Adrenal gland (tissue), 12 donors: ENCODE measurements around the gene CHST11. TPM values are rescaled to one million over a fixed set of nuclear protein-coding genes. Genes with fewer than 3 reads are reported as not detected.

Experiments used
- DNase-seq, 7 donors: peaks; one replicate each; pipeline ENCODE4 v3.0.0-alpha.2; 2019 to 2020
- H3K27ac ChIP-seq, 5 donors: fragments of 200-600 bp; sonication (generic) in 4 of 5; 1 replicate in 3 of 5; 2 replicates in 2 of 5; pipeline versions ENCODE4 v1.5.1 to v1.8.0; 2016 to 2020; ENCODE audit warnings: mild to moderate bottlenecking in 1 of 5
- H3K27me3 ChIP-seq: fragments of 200-600 bp; 2 replicates; pipeline ENCODE4 v1.8.0; 2021
- H3K36me3 ChIP-seq, 2 donors: fragments of 200-600 bp; replicated peaks in 1 of 2; 1 replicate in 1 of 2; 2 replicates in 1 of 2; pipeline versions ENCODE4 v1.5.1 to v1.8.0; 2018 to 2022
- H3K4me1 ChIP-seq, 2 donors: fragments of 200-600 bp; replicated peaks in 1 of 2; 1 replicate in 1 of 2; 2 replicates in 1 of 2; pipeline versions ENCODE4 v1.5.1 to v1.8.0; 2018 to 2021
- H3K4me3 ChIP-seq, 4 donors: fragments of 200-600 bp; sonication (generic) in 3 of 4; one replicate each; pipeline ENCODE4 v1.5.1; 2016 to 2018
- H3K9me3 ChIP-seq, 3 donors: fragments of 200-600 bp; sonication (generic) in 1 of 3; replicated peaks in 1 of 3; 1 replicate in 2 of 3; 2 replicates in 1 of 3; pipeline versions ENCODE4 v1.5.1 to v1.8.0; 2016 to 2021
- CTCF ChIP-seq, 6 experiments: fragments of 450-650 bp in 4 of 6; fragments of 200-600 bp in 2 of 6; sonication (generic) in 1 of 6; IDR thresholded peaks; 1 replicate in 5 of 6; 2 replicates in 1 of 6; pipeline versions ENCODE4 v1.5.1 to v1.8.0; 2016 to 2021; ENCODE audit warnings: antibody characterized with exemption in 6 of 6, mild to moderate bottlenecking in 2 of 6, moderate library complexity in 1 of 6
- POLR2A ChIP-seq, 2 donors: fragments of 450-650 bp; IDR thresholded peaks; one replicate each; pipeline ENCODE4 v1.6.1; 2017; ENCODE audit warnings: antibody characterized with exemption in 2 of 2, mild to moderate bottlenecking in 2 of 2, moderate library complexity in 1 of 2
- WGBS, 4 donors: extraction: QIAGEN DNeasy Blood & Tissue Kit in 2 of 4; methylation state at CpG; one replicate each; pipeline versions ENCODE4 v1.1.5 to v1.1.7; 2013 to 2017; 5-methylcytosine and 5-hydroxymethylcytosine counted together
- intact Hi-C, 2 donors: fragments of 100-400 bp; cut with DNase I; formaldehyde crosslinking; loops; one replicate each; pipeline versions ENCODE4 v1.14.1 to v1.15.0; 2022 to 2023
- polyA plus RNA-seq, 3 donors: library from polyadenylated mRNA; stranded (reverse); fragments of 200-250 nt in 2 of 3; fragments of 350-450 nt in 1 of 3; fragmentation: Illumina TruSeq in 1 of 3; extraction: RNeasy Lipid Tissue Mini Kit (QIAGEN cat#74804) in 1 of 3; gene quantifications; one replicate each; pipeline ENCODE4 v1.2.3, GENCODE V29; 2013 to 2014
- total RNA-seq, 9 donors: library from RNA; depleted of rRNA in 4 of 9; stranded (reverse); fragments of >200 nt in 4 of 9; fragments of 120-200 nt in 1 of 9; fragmentation: NEBNext Ultra II Directional in 1 of 9; extraction: Animal tissue kit (Norgen Biotek cat#: 25700) in 1 of 9; gene quantifications; one replicate each; pipeline versions ENCODE4 v1.1.0 to v1.2.4, GENCODE V29; 2013 to 2023
- donor health status: healthy with polysubstance abuse.
- donor health status: Bipolar disorder and iron deficiency.
- donor health status: DM: yes; HTN: yes; CAD: no.
- donor health status: DM: no; HTN: no; CAD: no.
- donor health status: DM: no; HTN: no; CAD: no.
- donor health status: DM: yes; HTN: yes; CAD: no.

The CHST11 gene
- total and polyA plus RNA-seq, 12 donors, result 6.2 to 95.1 (median 29.8) TPM

- Histone ChIP-seq H3K9me3 (no peaks in the 10 kb centered on the region), H3K27me3 (no peaks in the 10 kb centered on the region), H3K27ac (no peak overlapping the region), H3K36me3 (no peaks in the 10 kb centered on the region), H3K4me1 (peaks cover 6 to 27% of the 10 kb centered on the region in 2 donors), H3K4me3 (no peak overlapping the region)
- TF ChIP-seq POLR2A (IDR thresholded peaks at IDR 0.05), result no peak
- no peak for TF ChIP-seq CTCF (IDR thresholded peaks at IDR 0.05)
- WGBS, 4 donors, result 93 to 98% (median 94%) methylated on average over 9 of the region's 9 CpGs
- no peak for DNase-seq
- intact Hi-C loops, result no loop called here
These were observed 206.2 kb downstream of the CHST11 start for GRCh38 chr12:104662908-104663307.

- WGBS, 4 donors, result 74 to 91% (median 79%) methylated on average over 3 of the region's 3 CpGs
- Histone ChIP-seq H3K9me3 (no peaks in the 10 kb centered on the region), H3K36me3 (no peaks in the 10 kb centered on the region), H3K27me3 (no peaks in the 10 kb centered on the region), H3K4me1 (peaks cover 6 to 41% of the 10 kb centered on the region in 2 donors), H3K4me3 (no peak overlapping the region), H3K27ac (no peak overlapping the region)
- TF ChIP-seq CTCF (IDR thresholded peaks at IDR 0.05), result no peak
- no peak for TF ChIP-seq POLR2A (IDR thresholded peaks at IDR 0.05)
- DNase-seq, result no peak
- intact Hi-C loops, result no loop called here
These were observed 207.6 kb downstream of the CHST11 start for GRCh38 chr12:104664351-104664750.

- DNase-seq, result no peak
- no peaks in the 10 kb centered on the region for H3K36me3 ChIP-seq
- H3K4me1 ChIP-seq, result peaks cover 6 to 49% of the 10 kb centered on the region in 2 donors
- no peaks in the 10 kb centered on the region for H3K27me3 ChIP-seq
- H3K9me3 ChIP-seq, result no peaks in the 10 kb centered on the region
- WGBS, 4 donors, result 86 to 90% (median 88%) methylated on average over 4 of the region's 4 CpGs
- intact Hi-C loops, result no loop called here
- TF ChIP-seq POLR2A (IDR thresholded peaks at IDR 0.05), result no peak
- no peak for TF ChIP-seq CTCF (IDR thresholded peaks at IDR 0.05)
- H3K27ac ChIP-seq, result no peak overlapping the region
- H3K4me3 ChIP-seq, result no peak overlapping the region
These were observed 208.5 kb downstream of the CHST11 start for GRCh38 chr12:104665296-104665695.

GRCh38 chr12:104667139-104667538, 210.4 kb downstream of the CHST11 start:
- intact Hi-C loops, result no loop called here
- peak in 6 of 7 donors; percentile 46 to 74 (median 68) for DNase-seq
- 32 to 42% (median 37%) methylated on average over 7 of the region's 7 CpGs for WGBS, 4 donors

More at GRCh38 chr12:104667139-104667538, 210.4 kb downstream of the CHST11 start:
- Histone ChIP-seq H3K36me3 (no peaks in the 10 kb centered on the region), H3K9me3 (no peaks in the 10 kb centered on the region), H3K4me1 (peaks cover 14 to 63% of the 10 kb centered on the region in 2 donors), H3K4me3 (peak overlapping the region in 1 of 4 donors; percentile 11), H3K27me3 (no peaks in the 10 kb centered on the region), H3K27ac (peak overlapping the region in 2 of 5 donors; percentile 54 to 73)
- TF ChIP-seq POLR2A (IDR thresholded peaks at IDR 0.05), result no peak
- no peak for TF ChIP-seq CTCF (IDR thresholded peaks at IDR 0.05)
